Central memory CD4-positive, alpha-beta T cell (primary cell): Measurements from ENCODE around the gene NUB1.

ENCODE experiments used
- DNase-seq: peaks from one replicate; pipeline ENCODE4 v3.0.0; 2022

The NUB1 gene

GRCh38 chr7:151427705-151428377 is 86.2 kb downstream of the NUB1 start:
- no peak for DNase-seq
